HEK293 (cell line): ENCODE data around the gene FBXO10.
A peak's percentile ranks its signal among the peaks of the same experiment; 100 is the strongest.

Experiments
- CTCF ChIA-PET: fragments of 350-600 bp; formaldehyde crosslinking; extraction: SDS; loops from one replicate; lab custom pipeline; 2021; ENCODE audit warnings: antibody characterized with exemption; lab: Yijun Ruan, JAX
- POLR2A ChIA-PET: fragments of 300-600 bp; formaldehyde crosslinking; extraction: SDS; loops from one replicate; lab custom pipeline; 2020; ENCODE audit warnings: antibody characterized with exemption, inconsistent platforms; lab: Yijun Ruan, JAX
- H3K27ac ChIP-seq: fragments of 200-500 bp; sonication (Bioruptor generic); 2 replicates; pipeline ENCODE4 v1.5.1; 2014; ENCODE audit warnings: low read depth, low read length, control low read depth, inconsistent platforms; ENCODE audit errors: extremely low read depth
- H3K36me3 ChIP-seq, 2 experiments: fragments of 200-500 bp in 1 of 2; sonication (Bioruptor generic) in 1 of 2; 1 replicate in 1 of 2; 2 replicates in 1 of 2; pipeline ENCODE4 v1.5.1; 2014 to 2017; ENCODE audit warnings: inconsistent platforms in 2 of 2, low read length in 2 of 2; ENCODE audit not compliant: control insufficient read depth in 2 of 2, insufficient read depth in 1 of 2
- H3K4me1 ChIP-seq: fragments of 200-500 bp; sonication (Bioruptor generic); 2 replicates; pipeline ENCODE4 v1.5.1; 2014; ENCODE audit warnings: mild to moderate bottlenecking, low read length, inconsistent platforms; ENCODE audit not compliant: control insufficient read depth, insufficient read depth
- H3K4me3 ChIP-seq: 2 replicates; pipeline ENCODE4 v1.5.1; 2011; ENCODE audit warnings: low read depth, mild to moderate bottlenecking, control low read depth, low read length, moderate library complexity
- H3K9me3 ChIP-seq: fragments of 200-500 bp; sonication (Bioruptor generic); 2 replicates; pipeline ENCODE4 v1.5.1; 2014; ENCODE audit warnings: low read depth, low read length, inconsistent platforms; ENCODE audit not compliant: control insufficient read depth, insufficient read depth
- INSM2 ChIP-seq: fragments of 450-650 bp; formaldehyde crosslinking; IDR thresholded peaks from 2 replicates; pipeline ENCODE4 v1.5.1; 2016; ENCODE audit warnings: missing biosample characterization, missing genetic modification characterization
- KLF16 ChIP-seq: fragments of 450-650 bp; formaldehyde crosslinking; IDR thresholded peaks from 2 replicates; pipeline ENCODE4 v1.5.1; 2017; ENCODE audit warnings: missing biosample characterization, missing genetic modification characterization
- KLF9 ChIP-seq: fragments of 450-650 bp; formaldehyde crosslinking; IDR thresholded peaks from 2 replicates; pipeline ENCODE4 v1.5.1; 2016; ENCODE audit warnings: missing biosample characterization, missing genetic modification characterization, low read depth
- OVOL3 ChIP-seq: fragments of 450-650 bp; formaldehyde crosslinking; IDR thresholded peaks from 2 replicates; pipeline ENCODE4 v1.5.1; 2016; ENCODE audit warnings: missing biosample characterization, missing genetic modification characterization
- PATZ1 ChIP-seq: fragments of 450-650 bp; formaldehyde crosslinking; IDR thresholded peaks from 2 replicates; pipeline ENCODE4 v1.5.1; 2016; ENCODE audit warnings: missing biosample characterization, missing genetic modification characterization
- PRDM10 ChIP-seq: fragments of 450-650 bp; formaldehyde crosslinking; IDR thresholded peaks from 2 replicates; pipeline ENCODE4 v1.5.1; 2016; ENCODE audit warnings: missing biosample characterization, missing genetic modification characterization
- SP2 ChIP-seq: fragments of 450-650 bp; formaldehyde crosslinking; IDR thresholded peaks from 2 replicates; pipeline ENCODE4 v1.5.1; 2016; ENCODE audit warnings: missing biosample characterization, missing genetic modification characterization
- YY2 ChIP-seq: fragments of 450-650 bp; formaldehyde crosslinking; IDR thresholded peaks from 2 replicates; pipeline ENCODE4 v1.5.1; 2016; ENCODE audit warnings: missing biosample characterization, missing genetic modification characterization
- ZBTB11 ChIP-seq: fragments of 450-650 bp; formaldehyde crosslinking; conservative IDR thresholded peaks from 2 replicates; pipeline ENCODE4 v1.5.1; 2016; ENCODE audit warnings: low read depth, missing biosample characterization, missing genetic modification characterization
- ZBTB17 ChIP-seq: fragments of 450-650 bp; formaldehyde crosslinking; IDR thresholded peaks from 2 replicates; pipeline ENCODE4 v1.5.1; 2016; ENCODE audit warnings: missing biosample characterization, missing genetic modification characterization
- ZBTB20 ChIP-seq: fragments of 450-650 bp; formaldehyde crosslinking; IDR thresholded peaks from 2 replicates; pipeline ENCODE4 v1.5.1; 2016; ENCODE audit warnings: missing biosample characterization, missing genetic modification characterization
- ZBTB26 ChIP-seq: fragments of 450-650 bp; formaldehyde crosslinking; optimal IDR thresholded peaks from 2 replicates; pipeline ENCODE3; 2016; ENCODE audit warnings: missing biosample characterization, mild to moderate bottlenecking, missing genetic modification characterization
- ZBTB48 ChIP-seq: fragments of 450-650 bp; formaldehyde crosslinking; IDR thresholded peaks from 2 replicates; pipeline ENCODE4 v1.5.1; 2016; ENCODE audit warnings: missing biosample characterization, missing genetic modification characterization
- ZIC2 ChIP-seq: fragments of 450-650 bp; formaldehyde crosslinking; IDR thresholded peaks from 2 replicates; pipeline ENCODE4 v1.5.1; 2016; ENCODE audit warnings: missing biosample characterization, missing genetic modification characterization
- ZNF555 ChIP-seq: fragments of 450-650 bp; formaldehyde crosslinking; conservative IDR thresholded peaks from 2 replicates; pipeline ENCODE4 v1.5.1; 2017; ENCODE audit warnings: missing biosample characterization, mild to moderate bottlenecking, missing genetic modification characterization, inconsistent platforms
- ZNF561 ChIP-seq: fragments of 450-650 bp; IDR thresholded peaks from 2 replicates; pipeline ENCODE4 v1.5.1; 2018; ENCODE audit warnings: missing biosample characterization, missing genetic modification characterization, borderline replicate concordance
- ZNF600 ChIP-seq: fragments of 450-650 bp; formaldehyde crosslinking; IDR thresholded peaks from 2 replicates; pipeline ENCODE4 v1.5.1; 2016; ENCODE audit warnings: missing biosample characterization, missing genetic modification characterization
- ZNF843 ChIP-seq: fragments of 450-650 bp; formaldehyde crosslinking; IDR thresholded peaks from 2 replicates; pipeline ENCODE4 v1.5.1; 2016; ENCODE audit warnings: missing biosample characterization, missing genetic modification characterization
- ZSCAN30 ChIP-seq: fragments of 450-650 bp; IDR thresholded peaks from 2 replicates; pipeline ENCODE4 v1.5.1; 2018; ENCODE audit warnings: missing biosample characterization, mild to moderate bottlenecking, missing genetic modification characterization, moderate library complexity
- TF ChIP-seq, protein P1 (sequence below): fragments of 450-650 bp; formaldehyde crosslinking; IDR thresholded peaks from 2 replicates; pipeline ENCODE4 v1.5.1; 2016; ENCODE audit warnings: missing biosample characterization, missing genetic modification characterization

FBXO10 gene

DNA sequence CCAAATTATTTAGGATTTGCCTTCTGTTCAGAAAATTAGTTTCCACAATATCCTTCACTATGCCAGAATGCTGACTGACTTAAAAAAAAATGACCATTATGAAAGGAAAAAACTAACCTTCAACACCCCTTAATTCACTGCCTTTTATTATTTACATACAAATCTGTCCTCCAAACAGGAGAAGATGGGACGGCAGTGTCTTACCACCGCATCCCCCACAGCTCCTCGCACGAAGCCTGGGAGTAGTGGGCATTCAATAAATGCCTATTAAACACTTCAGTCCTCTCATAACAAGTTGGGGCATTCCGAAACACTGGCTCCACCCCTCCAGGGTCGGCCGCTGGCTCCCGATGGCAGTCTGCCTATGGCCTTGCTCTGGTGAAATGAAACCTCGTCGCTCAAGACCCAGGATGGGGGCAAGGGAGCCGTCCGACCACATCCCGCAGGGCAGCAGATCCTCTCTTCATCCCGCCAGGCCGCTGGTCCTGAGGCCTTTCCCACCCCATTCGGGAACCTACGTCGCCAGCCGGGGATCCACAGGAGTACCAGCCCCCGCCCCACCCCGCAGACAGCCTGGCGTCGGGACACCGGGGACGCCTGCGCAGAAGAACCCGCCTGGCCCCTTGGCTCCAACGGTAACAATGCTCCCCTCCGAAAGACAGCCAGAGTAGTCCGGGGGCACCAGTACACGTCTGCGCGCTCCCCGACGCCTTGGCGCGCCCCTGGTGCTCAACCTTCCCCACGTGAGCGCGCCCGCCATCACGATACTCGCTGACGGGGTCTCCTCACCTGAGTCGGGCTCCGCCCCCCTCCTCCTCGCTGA is 111.5 kb downstream of the FBXO10 start:
- no peaks in the 10 kb centered on the region for H3K9me3 ChIP-seq
- peaks cover 0 to 3% of the 10 kb centered on the region in 2 experiments; a peak in 2 of 3 replicates for H3K36me3 ChIP-seq
- H3K27ac ChIP-seq = peak overlapping the region; percentile 86
- POLR2A ChIA-PET = interaction anchor here (0.6 to 3.0 kb wide), 21 partner anchors 8 to 670 kb away, joined by 3 to 39 read pairs (median 6); partner anchors contain the start of genes FBXO10, GRHPR, POLR1E and TOMM5
- no peaks in the 10 kb centered on the region for H3K4me1 ChIP-seq
- CTCF ChIA-PET = interaction anchor here (0.6 kb wide), 1 partner anchor 46 kb away, joined by 4 read pairs; no protein-coding TSS in a partner anchor
- peak overlapping the region; percentile 95 for H3K4me3 ChIP-seq
- TF ChIP-seq SP2 (tag by site-specific recombination) (peak; percentile 18), ZIC2 (tag by site-specific recombination) (peak; percentile 20; the same call in 1 of the 2 replicates), ZBTB48 (tag by site-specific recombination) (peak; percentile 74), ZBTB20 (tag by site-specific recombination) (peak; percentile 62; the same call in 1 of the 2 replicates), ZBTB26 (tag by site-specific recombination) (peak; percentile 94), OVOL3 (tag by site-specific recombination) (no peak), ZBTB17 (tag by site-specific recombination) (peak; percentile 53), KLF9 (tag by site-specific recombination) (peak; percentile 75), ZSCAN30 (tag by site-specific recombination) (peak; percentile 41; the same call in 1 of the 2 replicates), KLF16 (peak; percentile 43), PATZ1 (peak; percentile 82), YY2 (tag by site-specific recombination) (no peak), ZNF843 (tag by site-specific recombination) (0 out of 2 replicates have a peak, but pooled peaks have one; percentile 11), PRDM10 (peak; percentile 67), ZBTB11 (tag by site-specific recombination) (peak; percentile 51; the same call in 1 of the 2 replicates), ZNF561 (tag by site-specific recombination) (peak; percentile 18; the same call in 1 of the 2 replicates), ZNF600 (tag by site-specific recombination) (peak; percentile 77; the same call in 1 of the 2 replicates), ZNF555 (tag by site-specific recombination) (no peak), INSM2 (0 out of 2 replicates have a peak, but pooled peaks have one; percentile 52)
- TF ChIP-seq, protein P1, sequence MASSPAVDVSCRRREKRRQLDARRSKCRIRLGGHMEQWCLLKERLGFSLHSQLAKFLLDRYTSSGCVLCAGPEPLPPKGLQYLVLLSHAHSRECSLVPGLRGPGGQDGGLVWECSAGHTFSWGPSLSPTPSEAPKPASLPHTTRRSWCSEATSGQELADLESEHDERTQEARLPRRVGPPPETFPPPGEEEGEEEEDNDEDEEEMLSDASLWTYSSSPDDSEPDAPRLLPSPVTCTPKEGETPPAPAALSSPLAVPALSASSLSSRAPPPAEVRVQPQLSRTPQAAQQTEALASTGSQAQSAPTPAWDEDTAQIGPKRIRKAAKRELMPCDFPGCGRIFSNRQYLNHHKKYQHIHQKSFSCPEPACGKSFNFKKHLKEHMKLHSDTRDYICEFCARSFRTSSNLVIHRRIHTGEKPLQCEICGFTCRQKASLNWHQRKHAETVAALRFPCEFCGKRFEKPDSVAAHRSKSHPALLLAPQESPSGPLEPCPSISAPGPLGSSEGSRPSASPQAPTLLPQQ (tag by site-specific recombination) = 0 out of 2 replicates have a peak, but pooled peaks have one; percentile 10
